GM18907 (cell line): ENCODE results near the gene SLC38A9.
A peak's percentile ranks its signal among the peaks of the same experiment; 100 is the strongest.
"Not testable (repeated sequence)": the region's sequence is repeated elsewhere in the genome, so short reads cannot be mapped to it uniquely, and the experiment has no call there.

Experiments
- ATAC-seq: cut with Tn5 transposase; IDR thresholded peaks from one replicate; pipeline ENCODE4 v1.9.1; 2021; ENCODE audit warnings: mild to moderate bottlenecking, moderate library complexity; ENCODE audit not compliant: unreplicated experiment

SLC38A9 gene

GRCh38 chr5:55712023-55712859 lies at the start of gene SLC38A9:
TSS of gene SLC38A9 (minus strand) at chr5:55712324. CDS start at chr5:55697958, 14,366 bp downstream.
- ATAC-seq = peak; percentile 100

- not testable (repeated sequence) for ATAC-seq
These were observed 49.6 kb upstream of the SLC38A9 start for GRCh38 chr5:55761721-55762120.

GRCh38 chr5:55758714-55759113 lies 46.6 kb upstream of the SLC38A9 start:
- no peak for ATAC-seq

GRCh38 chr5:55758231-55758630 lies 46.1 kb upstream of the SLC38A9 start:
- no peak for ATAC-seq

- ATAC-seq = no peak
These were observed 38.4 kb upstream of the SLC38A9 start for GRCh38 chr5:55750499-55750898.

- no peak for ATAC-seq
These were observed 37.9 kb upstream of the SLC38A9 start for GRCh38 chr5:55750063-55750462.

- no peak for ATAC-seq
These were observed 37.3 kb upstream of the SLC38A9 start for GRCh38 chr5:55749387-55749786.

GRCh38 chr5:55747778-55748318 lies 35.7 kb upstream of the SLC38A9 start:
- ATAC-seq = no peak

- ATAC-seq = no peak
These were observed 30.7 kb upstream of the SLC38A9 start for GRCh38 chr5:55742778-55743177.

- no peak for ATAC-seq
These were observed 25.7 kb upstream of the SLC38A9 start, which contains the start of gene DDX4 for GRCh38 chr5:55737793-55738192. TSS of gene DDX4 (plus strand) at chr5:55738061. CDS start at chr5:55738964, 903 bp downstream.

GRCh38 chr5:55734658-55735057 lies 22.5 kb upstream of the SLC38A9 start:
- no peak for ATAC-seq

GRCh38 chr5:55732585-55732984 lies 20.5 kb upstream of the SLC38A9 start:
- no peak for ATAC-seq

GRCh38 chr5:55731848-55732247 lies 19.7 kb upstream of the SLC38A9 start:
- no peak for ATAC-seq

- ATAC-seq = no peak
These were observed 12.2 kb upstream of the SLC38A9 start for GRCh38 chr5:55724281-55724680.

GRCh38 chr5:55720188-55720703 lies 8.1 kb upstream of the SLC38A9 start:
- ATAC-seq = no peak

GRCh38 chr5:55719026-55719425 lies 6.9 kb upstream of the SLC38A9 start:
- ATAC-seq = not testable (repeated sequence)

GRCh38 chr5:55715519-55716078 lies 3.5 kb upstream of the SLC38A9 start:
- ATAC-seq = no peak

GRCh38 chr5:55714749-55715148 lies 2.6 kb upstream of the SLC38A9 start:
- no peak for ATAC-seq

- ATAC-seq = no peak
These were observed 2.2 kb upstream of the SLC38A9 start for GRCh38 chr5:55714339-55714738.

GRCh38 chr5:55713871-55714270 lies 1.7 kb upstream of the SLC38A9 start:
- ATAC-seq = no peak

GRCh38 chr5:55711507-55712022 lies 559 bp downstream of the SLC38A9 start:
- no peak for ATAC-seq

GRCh38 chr5:55708732-55709131 lies 3.4 kb downstream of the SLC38A9 start:
- ATAC-seq = no peak
